ENCODE measurements around the gene NPEPL1. TPM values are rescaled to one million over a fixed set of nuclear protein-coding genes. Genes with fewer than 3 reads are reported as not detected.

The NPEPL1 gene
- total RNA-seq, 1 experiment from 2014 or later, result 1.3 TPM

- DNase-seq (ENCODE audit: low spot score), result no peak
- in situ Hi-C loops (cut with HindIII; ENCODE audit: low sequenced_read_pairs), result no loop called here
These were observed 16.6 kb downstream of the NPEPL1 start for GRCh38 chr20:58709013-58709702.

- DNase-seq (ENCODE audit: low spot score), result no peak
- in situ Hi-C loops (cut with HindIII; ENCODE audit: low sequenced_read_pairs), result no loop called here
These were observed 17.1 kb downstream of the NPEPL1 start for GRCh38 chr20:58709703-58710039.

GRCh38 chr20:58710481-58711265 lies 18.1 kb downstream of the NPEPL1 start:
- DNase-seq (ENCODE audit: low spot score), result no peak

GRCh38 chr20:58711266-58712051 lies 18.9 kb downstream of the NPEPL1 start:
- DNase-seq (ENCODE audit: low spot score), result no peak

More at GRCh38 chr20:58710481-58711265, 18.1 kb downstream of the NPEPL1 start:
- in situ Hi-C loops (cut with HindIII; ENCODE audit: low sequenced_read_pairs), result no loop called here

GRCh38 chr20:58712151-58712791 lies 19.7 kb downstream of the NPEPL1 start:
- in situ Hi-C loops (cut with HindIII; ENCODE audit: low sequenced_read_pairs), result no loop called here
- no peak for DNase-seq (ENCODE audit: low spot score)

More at GRCh38 chr20:58711266-58712051, 18.9 kb downstream of the NPEPL1 start:
- in situ Hi-C loops (cut with HindIII; ENCODE audit: low sequenced_read_pairs), result no loop called here

- DNase-seq (ENCODE audit: low spot score), result no peak
- in situ Hi-C loops (cut with HindIII; ENCODE audit: low sequenced_read_pairs), result no loop called here
These were observed 20.5 kb downstream of the NPEPL1 start for GRCh38 chr20:58712806-58713731.

- in situ Hi-C loops (cut with HindIII; ENCODE audit: low sequenced_read_pairs), result no loop called here
- no peak for DNase-seq (ENCODE audit: low spot score)
These were observed 21.3 kb downstream of the NPEPL1 start for GRCh38 chr20:58713801-58714339.

- in situ Hi-C loops (cut with HindIII; ENCODE audit: low sequenced_read_pairs), result no loop called here
- no peak for DNase-seq (ENCODE audit: low spot score)
These were observed 21.8 kb downstream of the NPEPL1 start for GRCh38 chr20:58714340-58714922.

GRCh38 chr20:58714923-58715351 lies 22.3 kb downstream of the NPEPL1 start:
- in situ Hi-C loops (cut with HindIII; ENCODE audit: low sequenced_read_pairs), result no loop called here
- no peak for DNase-seq (ENCODE audit: low spot score)

GRCh38 chr20:58715391-58715800 lies 22.8 kb downstream of the NPEPL1 start:
- in situ Hi-C loops (cut with HindIII; ENCODE audit: low sequenced_read_pairs), result no loop called here
- DNase-seq (ENCODE audit: low spot score), result no peak

- no peak for DNase-seq (ENCODE audit: low spot score)
- in situ Hi-C loops (cut with HindIII; ENCODE audit: low sequenced_read_pairs), result no loop called here
These were observed 23.3 kb downstream of the NPEPL1 start for GRCh38 chr20:58715801-58716475.

- in situ Hi-C loops (cut with HindIII; ENCODE audit: low sequenced_read_pairs), result no loop called here
- no peak for DNase-seq (ENCODE audit: low spot score)
These were observed 24.1 kb downstream of the NPEPL1 start for GRCh38 chr20:58716476-58717277.

- in situ Hi-C loops (cut with HindIII; ENCODE audit: low sequenced_read_pairs), result no loop called here
- DNase-seq (ENCODE audit: low spot score), result no peak
These were observed 24.9 kb downstream of the NPEPL1 start for GRCh38 chr20:58717278-58718091.

- no peak for DNase-seq (ENCODE audit: low spot score)
- in situ Hi-C loops (cut with HindIII; ENCODE audit: low sequenced_read_pairs), result no loop called here
These were observed 25.5 kb downstream of the NPEPL1 start for GRCh38 chr20:58718121-58718563.

GRCh38 chr20:58718729-58719128 lies 26.1 kb downstream of the NPEPL1 start:
- no peak for DNase-seq (ENCODE audit: low spot score)
- in situ Hi-C loops (cut with HindIII; ENCODE audit: low sequenced_read_pairs), result no loop called here

GRCh38 chr20:58719258-58719657 lies 26.7 kb downstream of the NPEPL1 start:
- in situ Hi-C loops (cut with HindIII; ENCODE audit: low sequenced_read_pairs), result no loop called here
- DNase-seq (ENCODE audit: low spot score), result peak; percentile 8
